OCI-LY1 (cell line): ENCODE data around the gene DEPP1.
"Not testable (repeated sequence)": the region's sequence is repeated elsewhere in the genome, so short reads cannot be mapped to it uniquely, and the experiment has no call there.

Experiments used
- H2AFZ ChIP-seq: fragments of 200-600 bp; sonication (generic), shearing (Covaris generic); 2 replicates; pipeline ENCODE4 v1.6.0; 2014; ENCODE audit warnings: antibody characterized with exemption, mild to moderate bottlenecking, low read length
- H3F3A ChIP-seq: fragments of 200-600 bp; sonication (generic), shearing (Covaris generic); 2 replicates; pipeline ENCODE4 v1.6.0; 2014; ENCODE audit warnings: mild to moderate bottlenecking, antibody characterized with exemption, low read length, moderate library complexity; ENCODE audit not compliant: insufficient read depth
- H3K27ac ChIP-seq: fragments of 200-600 bp; sonication (generic); 2 replicates; pipeline ENCODE4 v1.5.1; 2014; ENCODE audit warnings: low read length, mixed run types, mild to moderate bottlenecking, low read depth; ENCODE audit not compliant: poor library complexity, severe bottlenecking
- H3K27me3 ChIP-seq: fragments of 200-600 bp; sonication (generic); 2 replicates; pipeline ENCODE4 v1.6.0; 2014; ENCODE audit warnings: antibody characterized with exemption, mild to moderate bottlenecking, low read length, moderate library complexity; ENCODE audit not compliant: insufficient read depth
- H3K36me3 ChIP-seq: fragments of 200-600 bp; sonication (generic); 2 replicates; pipeline ENCODE4 v1.6.1; 2014; ENCODE audit warnings: mild to moderate bottlenecking, antibody characterized with exemption, low read length, moderate library complexity, mixed read lengths; ENCODE audit not compliant: insufficient read depth
- H3K4me1 ChIP-seq: fragments of 200-600 bp; sonication (generic); 2 replicates; pipeline ENCODE4 v1.5.1; 2014; ENCODE audit warnings: mild to moderate bottlenecking, low read length, moderate library complexity; ENCODE audit not compliant: insufficient read depth, severe bottlenecking
- H3K4me2 ChIP-seq: fragments of 200-600 bp; sonication (generic), shearing (Covaris generic); 2 replicates; pipeline ENCODE4 v1.6.1; 2014; ENCODE audit warnings: low read length
- H3K4me3 ChIP-seq: fragments of 200-600 bp; sonication (generic); 2 replicates; pipeline ENCODE4 v1.5.1; 2014; ENCODE audit warnings: low read length, low read depth, mild to moderate bottlenecking, mixed read lengths; ENCODE audit not compliant: poor library complexity, severe bottlenecking
- H3K79me2 ChIP-seq: fragments of 200-600 bp; shearing (Covaris generic); 2 replicates; pipeline ENCODE4 v1.6.1; 2016; ENCODE audit warnings: mixed run types, low read length, mixed read lengths; ENCODE audit not compliant: insufficient read depth
- H3K9ac ChIP-seq: fragments of 200-600 bp; sonication (generic), shearing (Covaris generic); 2 replicates; pipeline ENCODE4 v1.6.1; 2014; ENCODE audit warnings: mild to moderate bottlenecking, low read length, mixed read lengths
- H3K9me2 ChIP-seq: fragments of 200-600 bp; sonication (generic), shearing (Covaris generic); 2 replicates; pipeline ENCODE4 v1.6.1; 2014; ENCODE audit warnings: low read depth, mild to moderate bottlenecking, low read length, mixed read lengths
- H3K9me3 ChIP-seq: fragments of 200-600 bp; shearing (Covaris generic); 2 replicates; pipeline ENCODE4 v1.6.1; 2014; ENCODE audit warnings: low read length, mixed read lengths
- H4K20me1 ChIP-seq: fragments of 200-600 bp; sonication (generic), shearing (Covaris generic); 2 replicates; pipeline ENCODE4 v1.6.0; 2016; ENCODE audit warnings: mild to moderate bottlenecking, low read length; ENCODE audit not compliant: insufficient read depth
- CTCF ChIP-seq: fragments of 200-600 bp; sonication (generic), shearing (Covaris generic); IDR thresholded peaks from 2 replicates; pipeline ENCODE4 v1.5.1; 2017; ENCODE audit warnings: mild to moderate bottlenecking, antibody characterized with exemption, low read length, moderate library complexity, mixed read lengths
- EZH2 ChIP-seq: fragments of 200-600 bp; sonication (generic), shearing (Covaris generic); IDR thresholded peaks from 2 replicates; pipeline ENCODE4 v1.8.0; 2017; ENCODE audit warnings: borderline replicate concordance, mixed run types, mild to moderate bottlenecking, antibody characterized with exemption, low read length, moderate library complexity, mixed read lengths

The DEPP1 gene

GRCh38 chr10:44978570-44979280 is at the start of gene DEPP1:
TSS of gene DEPP1 (minus strand) at chr10:44978809. CDS start at chr10:44978030, 779 bp downstream.
- no peaks in the 10 kb centered on the region for H3K36me3 ChIP-seq
- H2AFZ ChIP-seq: no peak within 1 kb of the TSS
- no peaks in the 10 kb centered on the region for H3F3A ChIP-seq
- H3K4me2 ChIP-seq: no peak within 1 kb of the TSS
- no peak within 1 kb of the TSS for H3K27ac ChIP-seq
- H3K9me3 ChIP-seq: no peaks in the 10 kb centered on the region
- no peaks in the 10 kb centered on the region for H3K9me2 ChIP-seq
- H3K9ac ChIP-seq: no peak within 1 kb of the TSS
- H4K20me1 ChIP-seq: no peaks in the 10 kb centered on the region
- peaks cover 3% of the 10 kb centered on the region; the same call in 1 of the 2 replicates for H3K27me3 ChIP-seq
- TF ChIP-seq CTCF (no peak), EZH2 (no peak)
- no peaks in the 10 kb centered on the region for H3K79me2 ChIP-seq
- H3K4me1 ChIP-seq: peaks cover 10% of the 10 kb centered on the region
- no peak within 1 kb of the TSS for H3K4me3 ChIP-seq

GRCh38 chr10:45023426-45023825 is 44.8 kb upstream of the DEPP1 start:
- no peaks in the 10 kb centered on the region for H3K9me2 ChIP-seq
- H3K4me2 ChIP-seq: no peak overlapping the region
- no peaks in the 10 kb centered on the region for H3K9me3 ChIP-seq
- H2AFZ ChIP-seq: no peak overlapping the region
- H3K27me3 ChIP-seq: no peaks in the 10 kb centered on the region
- H3K36me3 ChIP-seq: no peaks in the 10 kb centered on the region
- H3K27ac ChIP-seq: no peak overlapping the region
- H3F3A ChIP-seq: no peaks in the 10 kb centered on the region
- no peak overlapping the region for H3K4me3 ChIP-seq
- H3K79me2 ChIP-seq: no peaks in the 10 kb centered on the region
- TF ChIP-seq EZH2 (no peak), CTCF (no peak)
- no peaks in the 10 kb centered on the region for H3K4me1 ChIP-seq
- H3K9ac ChIP-seq: no peak overlapping the region
- H4K20me1 ChIP-seq: no peaks in the 10 kb centered on the region

- no peak overlapping the region for H3K4me2 ChIP-seq
- H3K9ac ChIP-seq: no peak overlapping the region
- no peaks in the 10 kb centered on the region for H3K27me3 ChIP-seq
- H3K9me3 ChIP-seq: no peaks in the 10 kb centered on the region
- H2AFZ ChIP-seq: no peak overlapping the region
- H3K4me1 ChIP-seq: no peaks in the 10 kb centered on the region
- no peaks in the 10 kb centered on the region for H3K79me2 ChIP-seq
- H3K36me3 ChIP-seq: no peaks in the 10 kb centered on the region
- TF ChIP-seq EZH2 (no peak), CTCF (no peak)
- no peaks in the 10 kb centered on the region for H3K9me2 ChIP-seq
- no peak overlapping the region for H3K27ac ChIP-seq
- no peaks in the 10 kb centered on the region for H4K20me1 ChIP-seq
- H3F3A ChIP-seq: no peaks in the 10 kb centered on the region
- no peak overlapping the region for H3K4me3 ChIP-seq
These were observed 37.0 kb upstream of the DEPP1 start for GRCh38 chr10:45015590-45015989.

- H3K36me3 ChIP-seq, H3K79me2 ChIP-seq, H4K20me1 ChIP-seq, H3K9me3 ChIP-seq, H3K4me2 ChIP-seq, H3K4me1 ChIP-seq, H3F3A ChIP-seq, H3K9me2 ChIP-seq, H3K27ac ChIP-seq, H3K27me3 ChIP-seq, H3K4me3 ChIP-seq, H2AFZ ChIP-seq, H3K9ac ChIP-seq: not testable (repeated sequence)
These were observed 35.9 kb upstream of the DEPP1 start for GRCh38 chr10:45014557-45014956.
